Parathyroid adenoma (tissue), 2 donors: ENCODE data around the gene KRTAP9-3.
"Not testable (repeated sequence)": the region's sequence is repeated elsewhere in the genome, so short reads cannot be mapped to it uniquely, and the experiment has no call there.

Experiments
- H2AFZ ChIP-seq: fragments of 300-600 bp; sonication (generic); one replicate; pipeline ENCODE4 v1.7.0; 2017; ENCODE audit warnings: antibody characterized with exemption, mild to moderate bottlenecking
- H3K27ac ChIP-seq: fragments of 300-600 bp; sonication (generic); one replicate; pipeline ENCODE4 v1.7.0; 2017
- H3K27me3 ChIP-seq: fragments of 300-600 bp; sonication (generic); one replicate; pipeline ENCODE4 v1.7.0; 2017; ENCODE audit warnings: low read length; ENCODE audit not compliant: control insufficient read depth, insufficient read depth
- H3K36me3 ChIP-seq: fragments of 300-600 bp; sonication (generic); one replicate; pipeline ENCODE4 v1.7.0; 2017; ENCODE audit warnings: low read length; ENCODE audit not compliant: control insufficient read depth, insufficient read depth
- H3K4me1 ChIP-seq: fragments of 300-600 bp; sonication (generic); one replicate; pipeline ENCODE4 v1.7.0; 2017; ENCODE audit warnings: control low read depth
- H3K4me2 ChIP-seq: fragments of 300-600 bp; sonication (generic); one replicate; pipeline ENCODE4 v1.7.0; 2017; ENCODE audit warnings: low read length
- H3K4me3 ChIP-seq: fragments of 300-600 bp; sonication (generic); one replicate; pipeline ENCODE4 v1.7.0; 2017; ENCODE audit warnings: low read depth, low read length
- H3K79me2 ChIP-seq: fragments of 300-600 bp; sonication (generic); one replicate; pipeline ENCODE4 v1.7.0; 2017; ENCODE audit warnings: control low read depth
- H3K9ac ChIP-seq: fragments of 300-600 bp; sonication (generic); one replicate; pipeline ENCODE4 v1.7.0; 2017; ENCODE audit warnings: mild to moderate bottlenecking
- H3K9me3 ChIP-seq: fragments of 300-600 bp; sonication (generic); one replicate; pipeline ENCODE4 v1.7.0; 2017; ENCODE audit warnings: low read length; ENCODE audit not compliant: control insufficient read depth
- CTCF ChIP-seq: fragments of 300-600 bp; sonication (generic); IDR thresholded peaks from one replicate; pipeline ENCODE4 v1.7.0; 2017; ENCODE audit warnings: antibody characterized with exemption, mild to moderate bottlenecking
- donor health status: primary hyperparathyroidism.

Gene KRTAP9-3

GRCh38 chr17:41232399-41233105 lies at the start of gene KRTAP9-3:
Gene KRTAP9-3 (plus strand): TSS chr17:41232449. CDS start chr17:41232502, 53 bp downstream.
- H3K4me1 ChIP-seq, H3K79me2 ChIP-seq, H3K9me3 ChIP-seq, H3K4me3 ChIP-seq, H3K27me3 ChIP-seq, H3K4me2 ChIP-seq, H3K36me3 ChIP-seq, H3K27ac ChIP-seq, H2AFZ ChIP-seq, H3K9ac ChIP-seq: not testable (repeated sequence)

GRCh38 chr17:41184480-41184961 lies 47.7 kb upstream of the KRTAP9-3 start, which contains the start of gene KRTAP4-1:
Gene KRTAP4-1 (minus strand): TSS chr17:41184911. CDS start chr17:41184854, 57 bp downstream.
- Histone ChIP-seq H3K36me3 (no peaks in the 10 kb centered on the region), H3K79me2 (no peaks in the 10 kb centered on the region), H3K9me3 (no peaks in the 10 kb centered on the region), H3K27ac (no peak within 1 kb of the TSS), H3K9ac (no peak within 1 kb of the TSS), H2AFZ (no peak within 1 kb of the TSS), H3K4me2 (no peak within 1 kb of the TSS), H3K4me3 (no peak within 1 kb of the TSS), H3K4me1 (no peaks in the 10 kb centered on the region), H3K27me3 (no peaks in the 10 kb centered on the region)
- TF ChIP-seq CTCF = no peak

- Histone ChIP-seq H3K27me3 (no peaks in the 10 kb centered on the region), H3K4me1 (no peaks in the 10 kb centered on the region), H3K79me2 (no peaks in the 10 kb centered on the region), H3K27ac (no peak overlapping the region), H3K4me3 (no peak overlapping the region), H3K9me3 (no peaks in the 10 kb centered on the region), H2AFZ (no peak overlapping the region), H3K9ac (no peak overlapping the region), H3K4me2 (no peak overlapping the region), H3K36me3 (no peaks in the 10 kb centered on the region)
- no peak for TF ChIP-seq CTCF
These were observed 47.2 kb upstream of the KRTAP9-3 start for GRCh38 chr17:41185001-41185400.

GRCh38 chr17:41186872-41187271 lies 45.4 kb upstream of the KRTAP9-3 start:
- Histone ChIP-seq H3K4me2 (no peak overlapping the region), H3K4me1 (no peaks in the 10 kb centered on the region), H3K36me3 (no peaks in the 10 kb centered on the region), H2AFZ (no peak overlapping the region), H3K9me3 (no peaks in the 10 kb centered on the region), H3K79me2 (no peaks in the 10 kb centered on the region), H3K9ac (no peak overlapping the region), H3K27ac (no peak overlapping the region), H3K27me3 (no peaks in the 10 kb centered on the region), H3K4me3 (no peak overlapping the region)
- no peak for TF ChIP-seq CTCF

- H3K4me2 ChIP-seq, H3K36me3 ChIP-seq, H3K9me3 ChIP-seq, H3K4me1 ChIP-seq, H2AFZ ChIP-seq, H3K27me3 ChIP-seq, H3K9ac ChIP-seq, H3K4me3 ChIP-seq, H3K79me2 ChIP-seq, H3K27ac ChIP-seq: not testable (repeated sequence)
These were observed 42.4 kb upstream of the KRTAP9-3 start, which contains the start of gene KRTAP9-1 for GRCh38 chr17:41189837-41190318. Gene KRTAP9-1 (plus strand): TSS chr17:41189887. CDS start chr17:41189887, 0 bp downstream.
